Cortex of kidney (tissue), 1 donor: ENCODE measurements around the gene FAM168B.

ENCODE experiments used
- DNase-seq: peaks from one replicate; lab custom pipeline; 2025; lab: John Stamatoyannopoulos, UW

FAM168B gene

DNA sequence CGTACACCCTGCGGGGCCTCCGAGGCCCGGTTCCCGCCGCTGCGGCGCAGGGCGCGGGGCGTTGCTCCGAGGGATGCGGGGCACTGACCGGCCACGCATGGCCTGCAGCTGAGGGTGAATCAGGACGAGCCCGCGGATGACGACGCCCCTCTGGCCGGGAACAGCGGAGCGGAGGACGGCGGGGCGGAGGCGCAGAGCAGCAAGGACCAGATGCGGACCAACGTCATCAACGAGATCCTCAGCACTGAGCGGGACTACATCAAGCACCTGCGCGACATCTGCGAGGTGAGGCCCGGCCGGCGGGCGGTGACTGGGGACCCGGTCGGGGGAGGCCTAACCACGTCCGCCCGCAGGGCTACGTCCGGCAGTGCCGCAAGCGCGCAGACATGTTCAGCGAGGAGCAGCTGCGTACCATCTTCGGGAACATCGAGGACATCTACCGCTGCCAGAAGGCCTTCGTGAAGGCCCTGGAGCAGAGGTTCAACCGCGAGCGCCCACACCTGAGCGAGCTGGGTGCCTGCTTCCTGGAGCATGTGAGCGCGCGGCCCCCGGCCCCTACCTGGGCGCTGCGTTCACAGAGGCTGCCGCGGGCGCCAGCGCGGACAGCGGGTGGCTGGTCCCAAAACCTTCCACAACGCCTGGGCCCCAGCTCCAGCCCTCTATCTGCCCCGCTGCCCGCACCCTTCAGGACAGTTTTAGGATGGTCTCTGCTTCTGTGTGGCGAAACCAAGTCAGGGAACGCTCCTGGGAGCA is 53.2 kb downstream of the FAM168B start:
- no peak for DNase-seq

DNA sequence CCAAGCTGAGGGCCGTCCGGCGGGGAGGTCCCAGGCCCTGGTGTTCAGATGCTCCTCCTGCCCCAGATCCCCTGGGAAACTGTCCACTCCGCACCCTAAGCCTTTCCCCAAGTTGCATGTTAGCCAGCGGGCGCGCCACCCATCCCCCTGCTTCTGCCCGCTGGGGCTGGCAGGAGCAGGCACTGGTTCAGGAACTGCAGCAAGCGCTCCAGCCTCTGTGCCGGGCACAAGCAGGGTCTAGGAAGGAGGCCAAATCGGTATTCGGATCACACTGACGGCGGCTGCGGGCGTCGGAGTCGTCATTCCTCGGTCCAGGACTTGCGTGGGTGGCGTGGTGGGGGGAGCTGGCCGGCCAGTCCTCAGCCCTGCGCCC is 53.7 kb downstream of the FAM168B start:
- DNase-seq, result no peak

DNA sequence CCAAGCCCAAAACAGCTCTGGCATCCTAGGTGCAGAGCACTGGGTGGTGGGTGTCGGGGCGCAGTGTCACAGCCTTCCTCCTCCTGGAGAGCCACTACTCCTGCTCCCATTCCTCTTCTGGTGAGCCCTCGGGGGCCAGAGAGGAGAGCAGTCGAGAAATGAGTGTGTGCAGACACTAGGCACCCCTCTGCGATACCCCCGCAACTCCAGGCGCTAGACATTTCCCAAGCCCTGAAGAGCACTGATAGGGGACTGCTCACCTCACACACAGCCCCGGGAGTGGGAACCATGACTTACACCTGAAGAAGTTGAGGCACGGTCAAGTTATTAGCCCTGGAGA is 54.2 kb downstream of the FAM168B start:
- no peak for DNase-seq

DNA sequence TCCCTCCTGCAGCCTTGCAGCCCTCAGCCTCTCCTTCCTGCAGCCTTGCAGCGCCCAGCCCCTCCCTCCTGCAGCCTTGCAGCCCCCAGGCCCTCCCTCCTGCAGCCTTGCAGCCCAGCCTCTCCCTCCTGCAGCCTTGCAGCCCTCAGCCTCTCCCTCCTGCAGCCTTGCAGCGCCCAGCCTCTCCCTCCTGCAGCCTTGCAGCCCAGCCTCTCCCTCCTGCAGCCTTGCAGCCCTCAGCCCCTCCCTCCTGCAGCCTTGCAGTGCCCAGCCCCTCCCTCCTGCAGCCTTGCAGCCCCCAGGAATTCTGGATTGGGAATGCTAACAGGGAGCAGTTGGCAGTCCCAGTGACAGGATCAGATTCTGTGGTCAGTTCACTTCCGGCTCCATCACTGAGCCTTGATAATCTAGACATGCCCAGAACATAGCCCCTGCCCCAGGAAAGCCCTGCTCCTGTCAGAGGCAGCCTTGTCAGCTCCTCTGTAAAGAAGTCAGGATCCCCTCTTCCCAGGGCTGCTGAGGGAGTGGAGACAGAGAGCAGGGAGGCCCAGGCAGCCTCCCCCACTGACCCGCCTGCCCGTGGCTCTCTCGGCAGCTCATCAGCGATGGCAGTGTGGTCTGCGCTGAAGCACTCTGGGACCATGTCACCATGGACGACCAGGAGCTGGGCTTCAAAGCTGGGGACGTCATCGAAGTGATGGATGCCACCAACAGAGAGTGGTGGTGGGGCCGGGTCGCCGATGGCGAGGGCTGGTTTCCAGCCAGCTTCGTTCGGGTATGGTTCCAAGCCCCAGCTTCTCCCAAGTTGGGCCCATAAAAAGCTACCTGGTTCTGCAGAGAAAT is 54.8 kb downstream of the FAM168B start:
- no peak for DNase-seq

DNA sequence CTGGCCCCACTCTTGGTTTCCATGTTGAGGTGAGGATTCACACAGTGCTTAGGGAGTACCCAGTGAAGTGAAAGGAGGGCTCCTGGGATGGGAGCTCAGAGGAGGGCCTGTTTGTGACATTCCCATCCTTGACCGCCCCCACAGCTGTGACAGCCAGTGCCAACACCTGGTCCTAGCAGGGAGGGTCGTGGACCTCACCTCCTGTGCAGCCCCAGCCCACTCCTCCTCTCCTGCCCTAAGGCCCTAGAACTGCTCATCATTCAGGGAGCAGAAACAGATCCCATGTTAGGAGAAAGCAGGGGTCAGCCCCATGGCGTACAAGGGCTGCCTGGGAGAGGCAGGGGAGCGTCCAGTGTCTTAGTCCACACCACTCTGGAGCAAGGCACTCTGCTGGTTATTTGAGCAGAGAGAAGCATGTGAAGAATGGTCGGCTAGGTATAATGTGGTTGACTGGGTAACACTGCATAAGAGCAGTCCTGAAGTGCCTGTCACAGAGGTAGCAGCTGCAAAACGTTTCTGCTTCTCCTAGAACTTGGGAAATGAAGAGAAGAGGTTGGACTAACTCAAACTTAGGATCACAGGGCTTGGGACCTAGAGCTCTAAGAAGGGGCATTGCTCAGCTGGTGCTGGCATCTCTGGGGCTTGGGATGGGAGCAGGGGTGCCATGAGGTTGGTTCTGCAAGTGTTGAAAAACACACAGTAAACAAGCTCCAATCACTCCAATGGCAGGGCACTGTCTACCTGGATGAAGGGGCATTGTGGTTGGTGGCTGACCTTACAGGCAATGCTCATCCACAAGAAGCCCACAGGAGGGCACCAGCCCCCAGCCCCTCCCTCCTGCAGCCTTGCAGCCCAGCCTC is 55.6 kb downstream of the FAM168B start:
- DNase-seq, result no peak

DNA sequence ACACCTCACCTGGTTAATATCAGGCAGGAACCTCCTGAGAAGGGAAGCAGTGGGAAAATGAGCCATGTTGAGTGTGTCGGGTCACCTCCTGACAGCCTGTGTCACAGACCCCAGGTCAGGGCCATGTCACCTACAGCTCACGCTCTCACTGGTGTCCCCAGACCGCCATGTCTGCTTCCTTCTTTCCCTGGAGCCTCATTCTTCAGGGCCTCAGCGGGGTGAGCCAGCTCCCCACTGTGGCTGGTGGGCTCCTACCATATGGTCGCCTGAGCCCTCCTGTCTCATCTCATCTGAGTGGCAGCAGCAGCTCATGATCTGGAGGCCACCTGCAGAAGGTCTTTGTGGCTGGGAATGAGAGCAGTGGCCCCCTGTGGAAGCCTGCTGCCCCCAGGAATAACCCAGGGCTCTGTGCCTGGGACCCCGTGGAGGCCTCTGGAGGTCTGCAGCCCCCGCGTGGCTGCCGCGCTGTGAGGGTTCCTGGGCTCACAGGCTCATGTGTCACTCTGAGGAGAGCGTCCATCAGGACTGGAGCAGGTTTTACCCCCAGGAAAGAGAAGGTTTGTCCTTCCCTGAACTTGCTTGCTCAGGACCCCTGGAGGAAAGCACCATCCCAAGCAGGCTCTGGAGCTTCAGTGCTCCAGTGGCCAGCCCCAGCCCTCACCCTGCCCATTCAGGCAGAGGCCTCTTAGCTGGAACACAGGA is 56.4 kb downstream of the FAM168B start:
- no peak for DNase-seq

DNA sequence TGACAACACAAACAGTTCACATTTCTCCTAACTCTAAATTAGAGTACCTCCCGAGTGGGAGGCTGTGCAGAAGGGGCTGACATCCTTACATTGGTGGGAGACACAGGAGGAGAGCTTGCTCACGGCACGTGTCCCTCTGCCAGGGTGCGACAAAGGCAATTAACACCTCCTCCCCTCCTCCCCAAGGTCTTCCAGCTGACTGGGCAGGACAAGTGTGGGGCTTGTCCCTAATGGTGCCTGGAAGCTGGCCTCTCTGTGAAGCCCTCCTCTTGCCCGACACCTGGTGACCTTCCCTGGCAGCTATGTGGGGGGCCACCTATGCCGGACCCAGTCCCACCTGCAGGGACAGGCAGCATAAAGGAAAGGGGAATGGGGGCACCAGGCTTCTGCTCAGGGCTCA is 57.0 kb downstream of the FAM168B start:
- no peak for DNase-seq

DNA sequence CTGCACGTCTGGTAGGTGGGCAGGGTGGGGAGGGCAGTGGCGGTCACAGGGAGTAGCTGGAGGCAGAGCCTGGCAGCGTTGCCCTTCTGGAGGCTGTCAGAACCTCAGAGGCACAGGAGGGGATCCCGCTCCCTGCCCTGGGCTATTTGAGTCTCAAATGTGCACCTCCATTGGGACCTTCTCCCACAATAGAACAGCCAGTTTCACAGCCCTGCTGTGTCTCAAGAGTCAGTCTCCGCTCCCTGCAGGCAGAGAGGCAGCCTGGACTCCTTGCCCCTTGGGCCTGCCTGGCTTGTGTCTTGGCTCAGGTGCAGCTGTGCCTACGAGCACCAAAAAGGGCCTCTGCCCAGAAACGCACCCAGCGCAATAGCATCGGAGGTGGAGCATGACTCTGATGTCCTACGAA is 57.4 kb downstream of the FAM168B start:
- no peak for DNase-seq

DNA sequence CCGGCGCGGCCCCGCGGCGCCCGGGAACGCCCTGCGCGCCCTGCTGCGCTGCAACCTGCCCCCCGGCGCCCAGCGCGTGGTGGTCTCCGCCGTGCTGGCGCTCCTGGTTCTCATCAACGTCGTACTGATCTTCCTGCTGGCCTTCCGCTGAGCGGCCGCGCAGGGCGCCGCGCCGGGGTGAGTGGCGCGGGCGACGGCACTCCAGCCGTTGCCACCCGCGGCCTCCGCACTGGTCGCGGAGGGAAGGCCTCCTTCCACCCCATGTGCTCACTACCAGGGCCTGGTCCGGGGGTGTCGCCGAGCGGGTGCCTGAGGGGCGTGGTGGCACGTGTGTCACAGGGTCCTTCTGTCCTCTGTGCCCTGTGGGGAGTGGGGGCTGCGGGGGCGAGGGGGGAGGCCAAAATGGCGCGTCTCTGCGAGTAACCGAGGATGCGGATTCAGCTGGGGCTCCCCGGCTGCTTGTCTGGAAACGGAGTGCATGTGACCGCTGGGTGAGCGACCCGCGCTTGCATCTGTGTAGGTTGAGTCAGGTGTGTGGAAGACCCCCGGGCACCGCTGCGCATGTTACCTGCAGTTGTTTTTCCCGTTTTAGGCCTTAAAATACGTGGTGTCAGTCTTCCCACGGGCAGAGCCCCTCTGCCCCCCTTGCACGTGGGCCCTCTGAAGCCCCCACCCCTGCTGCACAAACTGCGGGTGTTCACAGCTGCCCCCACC is 58.0 kb downstream of the FAM168B start:
- DNase-seq, result no peak

DNA sequence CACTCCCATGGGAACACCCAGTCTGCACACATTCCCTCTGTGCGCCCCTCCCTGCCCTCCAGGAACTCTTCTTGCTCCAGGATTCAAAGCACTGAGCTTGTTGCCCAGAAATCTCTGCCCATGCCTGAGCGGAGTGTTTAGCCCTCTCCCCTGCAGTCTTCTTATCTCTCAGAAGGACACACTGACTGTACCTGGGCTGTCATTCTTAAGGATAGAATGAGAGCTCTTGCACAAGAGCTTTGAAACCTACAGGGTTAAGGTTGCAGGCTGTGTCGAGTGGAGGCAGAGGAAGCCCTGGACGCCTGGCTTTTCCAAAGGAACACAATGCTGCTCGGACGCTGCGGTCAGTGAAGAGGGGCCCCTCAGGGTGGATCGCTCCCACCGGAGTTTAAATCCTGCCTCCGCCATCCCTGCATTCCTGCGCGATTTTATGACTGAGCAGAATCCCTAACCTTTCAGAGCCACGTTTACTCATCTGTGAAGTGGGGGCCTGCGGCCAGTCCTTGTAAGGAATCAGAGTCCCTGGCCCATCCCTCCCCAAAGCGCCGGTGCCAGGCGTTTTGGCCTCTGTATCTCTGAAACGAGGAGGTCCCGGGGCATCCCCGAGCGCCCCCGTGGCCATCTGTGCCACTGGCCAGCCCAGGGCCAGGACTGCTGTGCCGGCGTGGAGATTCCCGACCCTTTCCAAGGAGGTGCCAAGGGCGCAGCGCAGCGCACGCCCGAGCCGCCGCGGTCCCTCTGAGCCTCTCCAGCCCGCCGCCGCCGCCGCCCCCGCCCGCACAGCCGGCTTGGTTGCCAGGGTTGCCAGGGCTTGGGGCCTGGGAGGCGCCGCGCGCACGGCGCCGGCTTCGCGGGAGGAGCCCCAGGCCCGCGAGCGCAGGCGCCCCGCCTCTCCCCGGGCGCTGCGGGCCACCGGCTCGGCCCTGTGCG is 58.9 kb downstream of the FAM168B start:
- no peak for DNase-seq

DNA sequence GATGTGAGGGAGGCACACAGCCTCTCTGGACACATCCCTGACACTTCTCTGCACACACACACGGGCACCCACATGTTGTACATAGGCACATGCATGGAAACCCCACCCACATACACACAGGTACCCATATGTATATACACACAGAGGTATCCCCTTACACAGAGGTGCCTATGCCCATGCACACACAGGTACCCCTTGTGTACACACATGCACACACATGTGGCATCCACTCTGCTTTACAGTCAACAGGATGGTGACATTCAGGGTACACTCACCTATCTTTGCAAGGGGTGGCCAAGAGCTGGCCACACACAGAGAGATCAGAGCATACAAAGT is 59.5 kb downstream of the FAM168B start:
- no peak for DNase-seq

DNA sequence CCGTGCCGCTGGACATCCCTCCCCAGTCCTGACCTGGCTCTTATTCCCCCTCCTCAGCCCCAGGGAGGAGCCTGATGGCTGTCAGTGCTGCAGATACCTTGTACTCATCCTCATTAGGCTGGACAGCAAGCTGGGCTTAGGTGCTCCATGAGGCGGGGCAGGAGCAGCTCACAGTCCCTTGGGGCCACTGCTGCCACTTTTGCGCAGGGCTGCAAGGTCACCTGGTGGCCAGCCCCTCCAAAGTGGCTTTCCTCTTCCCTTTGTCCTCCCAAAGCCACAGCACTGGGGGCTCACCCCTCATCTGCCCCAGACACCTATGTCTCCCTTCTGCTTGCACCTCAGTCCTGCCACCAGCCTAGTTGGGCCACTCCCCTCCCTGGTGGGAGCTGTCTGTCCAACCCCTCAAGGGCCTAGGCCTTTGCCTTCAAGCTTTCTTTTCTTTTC is 60.8 kb downstream of the FAM168B start:
- no peak for DNase-seq

DNA sequence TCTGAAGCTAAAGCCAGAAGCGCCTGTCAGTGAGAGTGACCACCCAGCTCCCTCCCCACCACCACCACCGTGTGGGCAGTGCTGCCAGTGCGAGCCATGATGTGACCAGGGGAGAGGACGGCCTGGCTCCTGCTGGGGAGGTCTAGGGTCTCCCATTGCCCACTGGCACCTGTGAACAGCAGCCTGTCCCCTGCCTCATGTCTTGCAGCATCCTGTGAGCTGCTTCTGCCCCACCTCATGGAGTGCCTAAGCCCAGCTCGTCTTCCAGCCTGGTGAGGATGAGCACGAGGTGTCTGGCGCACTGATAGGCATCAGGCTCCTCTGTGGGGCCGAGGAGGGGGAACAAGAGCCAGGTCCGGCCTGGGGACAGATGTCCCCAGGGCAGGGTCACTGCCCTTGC is 61.4 kb downstream of the FAM168B start:
- no peak for DNase-seq

DNA sequence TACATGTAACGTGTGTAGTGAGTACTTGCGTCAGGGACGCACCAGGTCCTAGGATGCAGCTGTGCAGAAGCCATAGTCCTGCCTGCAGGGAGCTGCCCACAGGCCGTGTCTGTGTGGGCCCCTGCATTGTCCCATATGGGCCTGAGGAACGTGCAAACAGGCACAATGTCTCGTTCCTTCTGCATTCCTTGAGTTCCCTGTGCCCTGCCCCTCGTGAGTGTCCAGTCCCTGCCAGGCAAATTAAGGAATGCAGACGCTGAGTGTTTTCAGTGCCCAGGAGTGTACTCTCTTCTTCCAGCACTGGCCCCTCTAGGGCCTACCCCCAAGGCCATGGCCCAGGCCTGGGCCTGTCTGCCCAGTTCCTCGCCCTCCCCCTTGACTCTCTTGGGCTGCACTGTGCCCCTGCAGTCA is 61.8 kb downstream of the FAM168B start:
- DNase-seq, result no peak

DNA sequence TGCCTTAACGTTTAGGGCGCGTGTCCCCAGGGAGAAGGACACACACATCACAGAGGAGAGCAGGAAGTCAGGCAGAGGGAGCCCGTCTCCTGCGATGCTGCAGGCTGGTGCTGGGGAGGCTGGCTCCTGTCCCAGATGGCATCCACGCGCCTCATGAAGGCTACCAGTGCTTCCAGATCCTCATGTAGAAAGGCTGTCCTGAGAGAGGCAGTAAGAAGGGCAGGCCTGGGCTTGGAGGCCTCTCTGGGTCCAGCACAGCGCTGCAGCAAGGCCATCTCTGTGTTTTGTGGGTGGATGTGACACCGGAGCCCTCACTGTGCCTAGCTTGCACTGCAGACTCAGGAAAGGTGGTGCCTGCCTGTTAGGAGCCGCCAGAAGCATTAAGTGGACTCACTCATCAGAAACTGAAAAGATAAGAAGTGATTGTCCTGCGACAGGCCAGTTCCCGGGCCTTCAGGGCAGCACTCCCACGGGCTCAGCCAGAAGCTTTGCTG is 62.7 kb downstream of the FAM168B start:
- DNase-seq, result no peak

DNA sequence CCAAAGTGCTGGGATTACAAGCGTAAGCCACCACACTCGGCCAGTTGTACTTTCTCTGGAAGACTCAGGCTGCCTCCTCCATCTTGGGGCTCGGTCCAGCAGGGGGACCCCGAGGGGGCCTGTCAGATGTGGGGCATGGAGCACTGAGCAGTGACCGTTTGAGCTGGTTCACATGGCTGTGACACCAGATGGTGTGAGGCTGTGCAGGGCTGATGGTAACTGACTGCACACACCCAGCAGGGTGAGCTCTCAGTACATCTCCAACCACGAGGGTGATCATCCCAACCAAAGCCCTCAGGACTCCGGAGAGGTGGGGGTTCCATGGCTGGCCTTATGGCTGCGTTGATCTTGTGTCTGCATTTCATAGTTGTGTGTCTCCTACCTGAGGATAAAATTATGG is 63.4 kb downstream of the FAM168B start:
- DNase-seq, result no peak

DNA sequence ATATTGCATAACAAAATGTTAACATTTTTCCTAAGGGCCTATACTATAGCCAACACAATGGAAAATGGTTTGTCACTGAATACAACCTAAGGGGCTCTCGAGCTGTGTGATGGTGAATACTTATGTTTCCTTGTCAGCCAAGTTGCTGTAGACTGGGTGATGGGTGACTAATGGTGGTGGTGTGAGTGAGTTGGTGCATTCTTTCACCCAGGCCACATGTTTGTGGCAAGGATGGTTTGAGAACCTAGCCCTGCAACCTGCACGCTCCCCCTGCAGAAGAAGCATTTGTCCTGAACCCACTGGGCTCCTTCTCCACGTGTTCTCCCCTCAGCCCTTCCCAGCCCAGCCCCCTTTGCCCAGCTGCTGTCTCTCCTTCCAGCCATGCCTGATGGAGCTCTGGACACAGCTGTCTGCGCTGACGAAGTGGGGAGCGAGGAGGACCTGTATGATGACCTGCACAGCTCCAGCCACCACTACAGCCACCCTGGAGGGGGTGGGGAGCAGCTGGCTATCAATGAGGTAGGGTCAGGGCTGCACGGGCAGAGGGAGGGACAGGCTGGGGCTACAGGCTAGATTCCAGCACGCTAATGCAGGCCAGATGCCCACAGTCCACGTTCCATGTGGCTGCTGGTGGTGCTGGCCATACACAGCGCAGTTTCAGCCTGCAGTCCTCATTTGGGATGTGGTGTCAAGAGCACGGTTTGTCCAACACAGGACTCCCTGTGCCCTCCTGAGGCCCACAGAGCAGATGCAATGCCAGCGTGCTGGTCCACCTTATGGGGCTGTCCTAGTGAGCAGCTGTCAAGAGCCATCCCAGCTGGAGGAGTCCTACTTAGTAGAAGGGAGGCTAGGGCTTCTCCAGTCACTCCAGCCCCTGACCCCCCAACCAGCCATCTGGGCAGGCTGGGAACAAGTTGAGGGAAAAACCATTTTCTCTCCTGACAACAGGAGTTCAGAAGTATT is 65.4 kb downstream of the FAM168B start:
- no peak for DNase-seq

DNA sequence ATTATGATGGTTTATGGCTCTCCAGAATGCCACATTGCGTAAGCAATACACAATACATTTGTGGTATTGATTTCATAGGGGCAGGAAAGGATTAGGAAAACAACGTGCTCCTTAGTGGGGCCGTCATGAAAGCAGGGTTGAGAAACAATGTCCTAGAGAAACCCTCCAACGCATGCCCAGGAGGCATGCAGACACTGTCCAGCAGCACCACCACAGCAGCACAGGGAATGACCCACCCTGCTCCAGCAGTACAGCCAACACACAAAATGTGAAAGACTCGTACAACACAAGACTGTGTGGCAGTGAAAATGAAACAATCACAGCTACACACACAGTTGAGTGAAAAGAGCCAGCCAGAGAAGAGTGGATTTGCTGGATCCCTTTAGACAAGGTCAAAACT is 66.3 kb downstream of the FAM168B start:
- no peak for DNase-seq

DNA sequence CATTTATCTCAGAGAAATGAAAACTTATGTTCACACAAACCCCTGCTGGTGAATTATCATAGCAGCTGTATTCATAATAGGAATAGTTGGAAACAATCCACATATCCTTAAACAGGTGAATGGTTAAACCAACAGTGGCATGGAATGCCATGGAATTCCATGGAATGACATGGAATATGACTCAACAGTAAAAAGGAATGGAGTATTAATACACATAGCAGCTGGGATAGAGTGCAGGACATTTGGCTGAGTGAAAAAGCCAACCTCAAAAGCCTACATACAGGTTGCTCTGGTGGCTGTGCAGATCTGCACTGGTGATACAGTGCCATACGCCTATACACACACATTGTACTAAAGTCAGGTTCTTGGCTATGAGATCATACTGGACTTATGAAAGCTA is 69.5 kb downstream of the FAM168B start:
- no peak for DNase-seq
